ENCODE measurements around the gene DENND4C.
A peak's percentile ranks its signal among the peaks of the same experiment; 100 is the strongest.
"Not testable (repeated sequence)": the region's sequence is repeated elsewhere in the genome, so short reads cannot be mapped to it uniquely, and the experiment has no call there.

Gene DENND4C

GRCh38 chr9:19378164-19378563 is 147.7 kb downstream of the DENND4C start:
- H3K4me3 ChIP-seq (ENCODE audit: low read depth, low read length) = peak overlapping the region; percentile 94
- in situ Hi-C loops (cut with HindIII; ENCODE audit: low sequenced_read_pairs) = no loop called here
- no peak for DNase-seq (ENCODE audit: low read depth, low spot score)
- TF ChIP-seq CTCF (IDR thresholded peaks at IDR 0.05; ENCODE audit: low read depth, low read length) = no peak

- DNase-seq (ENCODE audit: low read depth, low spot score) = no peak
- no peak for TF ChIP-seq CTCF (IDR thresholded peaks at IDR 0.05; ENCODE audit: low read depth, low read length)
- peak overlapping the region; percentile 94 for H3K4me3 ChIP-seq (ENCODE audit: low read depth, low read length)
- in situ Hi-C loops (cut with HindIII; ENCODE audit: low sequenced_read_pairs) = no loop called here
Observed at GRCh38 chr9:19378647-19379046, 148.2 kb downstream of the DENND4C start.

GRCh38 chr9:19379283-19379682 is 148.8 kb downstream of the DENND4C start:
- DNase-seq (ENCODE audit: low read depth, low spot score) = no peak
- H3K4me3 ChIP-seq (ENCODE audit: low read depth, low read length) = peak overlapping the region; percentile 94
- no peak for TF ChIP-seq CTCF (IDR thresholded peaks at IDR 0.05; ENCODE audit: low read depth, low read length)
- in situ Hi-C loops (cut with HindIII; ENCODE audit: low sequenced_read_pairs) = no loop called here

GRCh38 chr9:19379697-19380046 is 149.2 kb downstream of the DENND4C start:
- in situ Hi-C loops (cut with HindIII; ENCODE audit: low sequenced_read_pairs) = no loop called here
- no peak for TF ChIP-seq CTCF (IDR thresholded peaks at IDR 0.05; ENCODE audit: low read depth, low read length)
- H3K4me3 ChIP-seq (ENCODE audit: low read depth, low read length) = peak overlapping the region; percentile 94
- no peak for DNase-seq (ENCODE audit: low read depth, low spot score)

- no peak for TF ChIP-seq CTCF (IDR thresholded peaks at IDR 0.05; ENCODE audit: low read depth, low read length)
- DNase-seq (ENCODE audit: low read depth, low spot score) = no peak
- in situ Hi-C loops (cut with HindIII; ENCODE audit: low sequenced_read_pairs) = no loop called here
- peak overlapping the region; percentile 94 for H3K4me3 ChIP-seq (ENCODE audit: low read depth, low read length)
Observed at GRCh38 chr9:19380826-19381075, 150.3 kb downstream of the DENND4C start.

- DNase-seq (ENCODE audit: low read depth, low spot score) = no peak
- no peak overlapping the region for H3K4me3 ChIP-seq (ENCODE audit: low read depth, low read length)
- in situ Hi-C loops (cut with HindIII; ENCODE audit: low sequenced_read_pairs) = no loop called here
- no peak for TF ChIP-seq CTCF (IDR thresholded peaks at IDR 0.05; ENCODE audit: low read depth, low read length)
Observed at GRCh38 chr9:19381656-19382055, 151.2 kb downstream of the DENND4C start.

GRCh38 chr9:19385212-19385611 is 154.7 kb downstream of the DENND4C start:
- H3K4me3 ChIP-seq (ENCODE audit: low read depth, low read length); in situ Hi-C loops (cut with HindIII; ENCODE audit: low sequenced_read_pairs); DNase-seq (ENCODE audit: low read depth, low spot score): not testable (repeated sequence)
